ENCODE data around the gene DCLK1.

The DCLK1 gene

GRCh38 chr13:36131222-36131930 is at the start of gene DCLK1:
TSS of gene DCLK1 (minus strand) at chr13:36131382.
- Histone ChIP-seq H3K27ac (ENCODE audit: low read depth, low read length) (no peak within 1 kb of the TSS), H3K4me3 (ENCODE audit: low read depth in 1 of 2, low read length in 2 of 2) (peak within 1 kb of the TSS; percentile 17 to 33), H3K9me3 (ENCODE audit: control insufficient read depth in 1 of 2, low read length in 2 of 2) (no peaks in the 10 kb centered on the region), H3K4me1 (ENCODE audit: control insufficient read depth in 1 of 2, insufficient read depth in 2 of 2, low read length in 2 of 2) (no peaks in the 10 kb centered on the region), H3K36me3 (ENCODE audit: control insufficient read depth in 1 of 2, insufficient read depth in 2 of 2, low read length in 2 of 2) (no peaks in the 10 kb centered on the region), H3K9ac (ENCODE audit: low read depth in 1 of 2, low read length in 2 of 2) (no peak within 1 kb of the TSS), H3K27me3 (ENCODE audit: control insufficient read depth in 1 of 2, insufficient read depth in 2 of 2, low read length in 2 of 2) (peaks cover 12 to 18% of the 10 kb centered on the region in 2 donors)

- Histone ChIP-seq H3K4me1 (ENCODE audit: control insufficient read depth in 1 of 2, insufficient read depth in 2 of 2, low read length in 2 of 2) (no peaks in the 10 kb centered on the region), H3K27me3 (ENCODE audit: control insufficient read depth in 1 of 2, insufficient read depth in 2 of 2, low read length in 2 of 2) (no peaks in the 10 kb centered on the region), H3K9me3 (ENCODE audit: control insufficient read depth in 1 of 2, low read length in 2 of 2) (no peaks in the 10 kb centered on the region), H3K9ac (ENCODE audit: low read depth in 1 of 2, low read length in 2 of 2) (no peak overlapping the region), H3K27ac (ENCODE audit: low read depth, low read length) (no peak overlapping the region), H3K4me3 (ENCODE audit: low read depth in 1 of 2, low read length in 2 of 2) (no peak overlapping the region), H3K36me3 (ENCODE audit: control insufficient read depth in 1 of 2, insufficient read depth in 2 of 2, low read length in 2 of 2) (no peaks in the 10 kb centered on the region)
Observed at GRCh38 chr13:36175621-36176020, 44.4 kb upstream of the DCLK1 start.

- Histone ChIP-seq H3K9me3 (ENCODE audit: control insufficient read depth in 1 of 2, low read length in 2 of 2) (no peaks in the 10 kb centered on the region), H3K27ac (ENCODE audit: low read depth, low read length) (no peak overlapping the region), H3K36me3 (ENCODE audit: control insufficient read depth in 1 of 2, insufficient read depth in 2 of 2, low read length in 2 of 2) (no peaks in the 10 kb centered on the region), H3K4me3 (ENCODE audit: low read depth in 1 of 2, low read length in 2 of 2) (no peak overlapping the region), H3K4me1 (ENCODE audit: control insufficient read depth in 1 of 2, insufficient read depth in 2 of 2, low read length in 2 of 2) (no peaks in the 10 kb centered on the region), H3K9ac (ENCODE audit: low read depth in 1 of 2, low read length in 2 of 2) (no peak overlapping the region), H3K27me3 (ENCODE audit: control insufficient read depth in 1 of 2, insufficient read depth in 2 of 2, low read length in 2 of 2) (no peaks in the 10 kb centered on the region)
Observed at GRCh38 chr13:36174923-36175322, 43.7 kb upstream of the DCLK1 start.

- Histone ChIP-seq H3K9me3 (ENCODE audit: control insufficient read depth in 1 of 2, low read length in 2 of 2) (no peaks in the 10 kb centered on the region), H3K4me1 (ENCODE audit: control insufficient read depth in 1 of 2, insufficient read depth in 2 of 2, low read length in 2 of 2) (no peaks in the 10 kb centered on the region), H3K36me3 (ENCODE audit: control insufficient read depth in 1 of 2, insufficient read depth in 2 of 2, low read length in 2 of 2) (no peaks in the 10 kb centered on the region), H3K27ac (ENCODE audit: low read depth, low read length) (no peak overlapping the region), H3K4me3 (ENCODE audit: low read depth in 1 of 2, low read length in 2 of 2) (no peak overlapping the region), H3K27me3 (ENCODE audit: control insufficient read depth in 1 of 2, insufficient read depth in 2 of 2, low read length in 2 of 2) (no peaks in the 10 kb centered on the region), H3K9ac (ENCODE audit: low read depth in 1 of 2, low read length in 2 of 2) (no peak overlapping the region)
Observed at GRCh38 chr13:36173571-36174322, 42.6 kb upstream of the DCLK1 start.

GRCh38 chr13:36166046-36166445 is 34.9 kb upstream of the DCLK1 start:
- Histone ChIP-seq H3K4me3 (ENCODE audit: low read depth in 1 of 2, low read length in 2 of 2) (no peak overlapping the region), H3K27ac (ENCODE audit: low read depth, low read length) (no peak overlapping the region), H3K9me3 (ENCODE audit: control insufficient read depth in 1 of 2, low read length in 2 of 2) (no peaks in the 10 kb centered on the region), H3K4me1 (ENCODE audit: control insufficient read depth in 1 of 2, insufficient read depth in 2 of 2, low read length in 2 of 2) (no peaks in the 10 kb centered on the region), H3K27me3 (ENCODE audit: control insufficient read depth in 1 of 2, insufficient read depth in 2 of 2, low read length in 2 of 2) (no peaks in the 10 kb centered on the region), H3K36me3 (ENCODE audit: control insufficient read depth in 1 of 2, insufficient read depth in 2 of 2, low read length in 2 of 2) (no peaks in the 10 kb centered on the region), H3K9ac (ENCODE audit: low read depth in 1 of 2, low read length in 2 of 2) (no peak overlapping the region)

- Histone ChIP-seq H3K27ac (ENCODE audit: low read depth, low read length) (no peak overlapping the region), H3K27me3 (ENCODE audit: control insufficient read depth in 1 of 2, insufficient read depth in 2 of 2, low read length in 2 of 2) (no peaks in the 10 kb centered on the region), H3K9me3 (ENCODE audit: control insufficient read depth in 1 of 2, low read length in 2 of 2) (no peaks in the 10 kb centered on the region), H3K4me1 (ENCODE audit: control insufficient read depth in 1 of 2, insufficient read depth in 2 of 2, low read length in 2 of 2) (no peaks in the 10 kb centered on the region), H3K36me3 (ENCODE audit: control insufficient read depth in 1 of 2, insufficient read depth in 2 of 2, low read length in 2 of 2) (no peaks in the 10 kb centered on the region), H3K4me3 (ENCODE audit: low read depth in 1 of 2, low read length in 2 of 2) (no peak overlapping the region), H3K9ac (ENCODE audit: low read depth in 1 of 2, low read length in 2 of 2) (no peak overlapping the region)
Observed at GRCh38 chr13:36163809-36164308, 32.7 kb upstream of the DCLK1 start.

GRCh38 chr13:36163286-36163685 is 32.1 kb upstream of the DCLK1 start:
- Histone ChIP-seq H3K4me3 (ENCODE audit: low read depth in 1 of 2, low read length in 2 of 2) (no peak overlapping the region), H3K9me3 (ENCODE audit: control insufficient read depth in 1 of 2, low read length in 2 of 2) (no peaks in the 10 kb centered on the region), H3K27ac (ENCODE audit: low read depth, low read length) (no peak overlapping the region)

GRCh38 chr13:36160297-36160696 is 29.1 kb upstream of the DCLK1 start:
- Histone ChIP-seq H3K9me3 (ENCODE audit: control insufficient read depth in 1 of 2, low read length in 2 of 2) (no peaks in the 10 kb centered on the region), H3K27ac (ENCODE audit: low read depth, low read length) (no peak overlapping the region), H3K27me3 (ENCODE audit: control insufficient read depth in 1 of 2, insufficient read depth in 2 of 2, low read length in 2 of 2) (no peaks in the 10 kb centered on the region), H3K4me1 (ENCODE audit: control insufficient read depth in 1 of 2, insufficient read depth in 2 of 2, low read length in 2 of 2) (no peaks in the 10 kb centered on the region), H3K36me3 (ENCODE audit: control insufficient read depth in 1 of 2, insufficient read depth in 2 of 2, low read length in 2 of 2) (no peaks in the 10 kb centered on the region), H3K4me3 (ENCODE audit: low read depth in 1 of 2, low read length in 2 of 2) (no peak overlapping the region), H3K9ac (ENCODE audit: low read depth in 1 of 2, low read length in 2 of 2) (no peak overlapping the region)

More at GRCh38 chr13:36163286-36163685, 32.1 kb upstream of the DCLK1 start:
- no peak overlapping the region for H3K9ac ChIP-seq (ENCODE audit: low read depth in 1 of 2, low read length in 2 of 2)
- no peaks in the 10 kb centered on the region for H3K27me3 ChIP-seq (ENCODE audit: control insufficient read depth in 1 of 2, insufficient read depth in 2 of 2, low read length in 2 of 2)
- no peaks in the 10 kb centered on the region for H3K4me1 ChIP-seq (ENCODE audit: control insufficient read depth in 1 of 2, insufficient read depth in 2 of 2, low read length in 2 of 2)
- H3K36me3 ChIP-seq (ENCODE audit: control insufficient read depth in 1 of 2, insufficient read depth in 2 of 2, low read length in 2 of 2) = no peaks in the 10 kb centered on the region

- Histone ChIP-seq H3K9me3 (ENCODE audit: control insufficient read depth in 1 of 2, low read length in 2 of 2) (no peaks in the 10 kb centered on the region), H3K4me1 (ENCODE audit: control insufficient read depth in 1 of 2, insufficient read depth in 2 of 2, low read length in 2 of 2) (no peaks in the 10 kb centered on the region), H3K27ac (ENCODE audit: low read depth, low read length) (no peak overlapping the region), H3K4me3 (ENCODE audit: low read depth in 1 of 2, low read length in 2 of 2) (no peak overlapping the region), H3K27me3 (ENCODE audit: control insufficient read depth in 1 of 2, insufficient read depth in 2 of 2, low read length in 2 of 2) (no peaks in the 10 kb centered on the region), H3K36me3 (ENCODE audit: control insufficient read depth in 1 of 2, insufficient read depth in 2 of 2, low read length in 2 of 2) (no peaks in the 10 kb centered on the region), H3K9ac (ENCODE audit: low read depth in 1 of 2, low read length in 2 of 2) (no peak overlapping the region)
Observed at GRCh38 chr13:36158611-36159010, 27.4 kb upstream of the DCLK1 start.

GRCh38 chr13:36157480-36157879 is 26.3 kb upstream of the DCLK1 start:
- Histone ChIP-seq H3K27ac (ENCODE audit: low read depth, low read length) (no peak overlapping the region), H3K9ac (ENCODE audit: low read depth in 1 of 2, low read length in 2 of 2) (no peak overlapping the region), H3K27me3 (ENCODE audit: control insufficient read depth in 1 of 2, insufficient read depth in 2 of 2, low read length in 2 of 2) (no peaks in the 10 kb centered on the region), H3K4me3 (ENCODE audit: low read depth in 1 of 2, low read length in 2 of 2) (no peak overlapping the region), H3K36me3 (ENCODE audit: control insufficient read depth in 1 of 2, insufficient read depth in 2 of 2, low read length in 2 of 2) (no peaks in the 10 kb centered on the region), H3K4me1 (ENCODE audit: control insufficient read depth in 1 of 2, insufficient read depth in 2 of 2, low read length in 2 of 2) (no peaks in the 10 kb centered on the region), H3K9me3 (ENCODE audit: control insufficient read depth in 1 of 2, low read length in 2 of 2) (no peaks in the 10 kb centered on the region)
